Right lobe of liver (tissue), 6 donors: ENCODE data around the gene ACAN. TPM values are rescaled to one million over a fixed set of nuclear protein-coding genes. Genes with fewer than 3 reads are reported as not detected.
A peak's percentile ranks its signal among the peaks of the same experiment; 100 is the strongest.

Source experiments
- ATAC-seq, 4 donors: fragments of 200-7000 bp; cut with Tn5 transposase; one replicate each; pipeline ENCODE4 v1.9.1; 2020; ENCODE audit warnings: mild to moderate bottlenecking in 4 of 4, moderate library complexity in 4 of 4
- DNase-seq, 3 donors: peaks; one replicate each; pipeline ENCODE4 v3.0.0-alpha.2; 2020
- H3K27ac ChIP-seq, 3 donors: fragments of 200-600 bp; one replicate each; pipeline ENCODE4 v1.8.0; 2022
- H3K27me3 ChIP-seq, 2 donors: fragments of 200-600 bp; one replicate each; pipeline ENCODE4 v1.8.0; 2022
- H3K36me3 ChIP-seq, 4 donors: fragments of 200-600 bp; sonication (generic) in 1 of 4; one replicate each; pipeline versions ENCODE4 v1.5.1 to v1.8.0; 2017 to 2022; ENCODE audit warnings: control low read depth in 1 of 4
- H3K4me1 ChIP-seq, 4 donors: fragments of 200-600 bp; sonication (generic) in 1 of 4; one replicate each; pipeline versions ENCODE4 v1.5.1 to v1.8.0; 2017 to 2022; ENCODE audit warnings: control low read depth in 1 of 4
- H3K4me3 ChIP-seq, 3 donors: fragments of 200-600 bp; one replicate each; pipeline ENCODE4 v1.8.0; 2022
- H3K9me3 ChIP-seq, 4 donors: fragments of 200-600 bp; sonication (generic) in 1 of 4; one replicate each; pipeline versions ENCODE4 v1.5.1 to v1.8.0; 2017 to 2022; ENCODE audit warnings: control low read depth in 1 of 4
- POLR2A ChIP-seq: fragments of 450-650 bp; IDR thresholded peaks from one replicate; pipeline ENCODE4 v1.6.1; 2017; ENCODE audit warnings: antibody characterized with exemption, mild to moderate bottlenecking
- WGBS: methylation state at CpG from one replicate; pipeline ENCODE4 v1.1.6; 2018; ENCODE audit warnings: low coverage, low lambda C conversion rate; ENCODE audit not compliant: insufficient coverage; ENCODE audit errors: missing lambda C conversion rate; 5-methylcytosine and 5-hydroxymethylcytosine counted together
- intact Hi-C, 2 donors: fragments of 100-400 bp; cut with DNase I; formaldehyde crosslinking; loops; one replicate each; pipeline versions ENCODE4 v1.11.2 to v1.14.1; 2022
- total RNA-seq, 6 experiments: library from RNA; depleted of rRNA in 2 of 6; stranded (reverse); fragments of >200 nt in 2 of 6; fragmentation: NEBNext Ultra II Directional in 3 of 6; extraction: Animal tissue kit (Norgen Biotek cat#: 25700) in 3 of 6; gene quantifications; one replicate each; pipeline versions ENCODE4 v1.1.0 to v1.2.4, GENCODE V29; 2016 to 2023
- TF ChIP-seq, protein P1 (sequence below), 4 donors: fragments of 200-600 bp in 3 of 4; fragments of 450-650 bp in 1 of 4; IDR thresholded peaks; one replicate each; pipeline versions ENCODE4 v1.5.1 to v1.8.0; 2016 to 2022; ENCODE audit warnings: antibody characterized with exemption in 4 of 4, mild to moderate bottlenecking in 2 of 4
- donor health status: DM: no; HTN: yes; CAD: no.
- donor health status: DM: no; HTN: no; CAD: no.
- donor health status: DM: no; HTN: no; CAD: no.
- donor health status: DM: no; HTN: yes; CAD: no.
- donor health status: DM: no; HTN: yes; CAD: no.

ACAN gene
- total RNA-seq, 6 experiments from 2014 or later = 0.07 TPM; not detected in 5

DNA sequence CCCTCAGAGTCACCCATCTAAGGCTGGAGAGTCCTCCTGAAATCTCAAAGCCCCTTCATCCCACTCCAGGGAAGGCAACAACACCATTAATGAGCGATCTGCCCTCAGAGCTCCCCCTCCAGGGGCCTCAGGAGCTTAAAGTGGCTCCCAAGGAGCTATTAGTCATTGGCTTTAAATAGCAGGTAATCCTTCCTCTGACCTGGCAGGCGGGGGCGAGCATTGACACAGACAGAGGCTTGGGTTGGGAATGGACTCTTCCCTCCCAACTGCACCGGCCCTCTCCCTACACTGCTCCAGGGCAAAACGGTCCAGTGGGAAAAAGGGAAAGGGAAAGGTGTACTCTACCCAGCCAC, 108.5 kb downstream of the ACAN start:
- no peaks in the 10 kb centered on the region for H3K27me3 ChIP-seq
- no peak overlapping the region for H3K27ac ChIP-seq
- H3K4me3 ChIP-seq = no peak overlapping the region
- ATAC-seq (no peak), DNase-seq (no peak)
- TF ChIP-seq, protein P1, sequence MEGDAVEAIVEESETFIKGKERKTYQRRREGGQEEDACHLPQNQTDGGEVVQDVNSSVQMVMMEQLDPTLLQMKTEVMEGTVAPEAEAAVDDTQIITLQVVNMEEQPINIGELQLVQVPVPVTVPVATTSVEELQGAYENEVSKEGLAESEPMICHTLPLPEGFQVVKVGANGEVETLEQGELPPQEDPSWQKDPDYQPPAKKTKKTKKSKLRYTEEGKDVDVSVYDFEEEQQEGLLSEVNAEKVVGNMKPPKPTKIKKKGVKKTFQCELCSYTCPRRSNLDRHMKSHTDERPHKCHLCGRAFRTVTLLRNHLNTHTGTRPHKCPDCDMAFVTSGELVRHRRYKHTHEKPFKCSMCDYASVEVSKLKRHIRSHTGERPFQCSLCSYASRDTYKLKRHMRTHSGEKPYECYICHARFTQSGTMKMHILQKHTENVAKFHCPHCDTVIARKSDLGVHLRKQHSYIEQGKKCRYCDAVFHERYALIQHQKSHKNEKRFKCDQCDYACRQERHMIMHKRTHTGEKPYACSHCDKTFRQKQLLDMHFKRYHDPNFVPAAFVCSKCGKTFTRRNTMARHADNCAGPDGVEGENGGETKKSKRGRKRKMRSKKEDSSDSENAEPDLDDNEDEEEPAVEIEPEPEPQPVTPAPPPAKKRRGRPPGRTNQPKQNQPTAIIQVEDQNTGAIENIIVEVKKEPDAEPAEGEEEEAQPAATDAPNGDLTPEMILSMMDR (IDR thresholded peaks at IDR 0.05) = no peak
- no peak for TF ChIP-seq POLR2A
- H3K4me1 ChIP-seq = peaks cover 0 to 3% (median 0%) of the 10 kb centered on the region in 4 donors
- no peaks in the 10 kb centered on the region for H3K36me3 ChIP-seq
- H3K9me3 ChIP-seq = no peaks in the 10 kb centered on the region
- 82% methylated on average over 2 of the region's 5 CpGs for WGBS
- intact Hi-C loops = no loop called here

DNA sequence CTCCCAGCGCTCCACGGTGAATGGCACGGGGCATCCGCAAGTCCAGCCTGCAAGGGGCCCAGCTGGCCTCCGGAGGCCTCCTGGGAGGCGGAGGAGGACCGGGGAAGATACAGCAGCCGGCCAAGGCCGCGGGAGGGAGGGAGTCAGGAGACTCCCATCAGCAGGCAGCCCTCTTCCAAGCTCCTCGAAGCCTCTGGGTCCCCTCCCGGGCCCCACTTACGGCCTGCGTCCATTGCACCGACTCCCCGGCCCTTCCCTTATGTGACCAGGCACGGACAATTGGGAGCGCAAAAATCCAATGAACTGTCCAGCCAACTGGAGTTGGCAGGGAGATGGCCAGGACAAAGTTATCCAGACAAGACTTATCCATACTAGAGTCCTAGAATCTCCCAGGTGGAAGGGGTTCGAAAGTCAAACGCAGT, 109.3 kb downstream of the ACAN start:
- WGBS = 5% methylated on average over 4 of the region's 20 CpGs
- intact Hi-C loops = no loop called here
- no peak for TF ChIP-seq POLR2A
- TF ChIP-seq, protein P1 (IDR thresholded peaks at IDR 0.05) = no peak
- Histone ChIP-seq H3K9me3 (no peaks in the 10 kb centered on the region), H3K27ac (no peak overlapping the region), H3K4me1 (peaks cover 0 to 3% (median 0%) of the 10 kb centered on the region in 4 donors), H3K36me3 (no peaks in the 10 kb centered on the region), H3K27me3 (no peaks in the 10 kb centered on the region), H3K4me3 (peak overlapping the region; percentile 65 to 78 (median 77))
- ATAC-seq (peak in 3 of 4 donors; percentile 31 to 36 (median 35)), DNase-seq (peak in 2 of 3 donors; percentile 43 to 48)

- Histone ChIP-seq H3K27me3 (no peaks in the 10 kb centered on the region), H3K27ac (peak within 1 kb of the TSS in 1 of 3 donors; percentile 53), H3K36me3 (no peaks in the 10 kb centered on the region), H3K4me3 (peak within 1 kb of the TSS; percentile 65 to 78 (median 77)), H3K9me3 (no peaks in the 10 kb centered on the region), H3K4me1 (peaks cover 0 to 3% (median 0%) of the 10 kb centered on the region in 4 donors)
- intact Hi-C loops = no loop called here
- TF ChIP-seq, protein P1 (IDR thresholded peaks at IDR 0.05) = peak in 1 of 4 donors; percentile 2
- TF ChIP-seq POLR2A = peak; percentile 80
- ATAC-seq = peak; percentile 87 to 92 (median 90)
- WGBS = 2% methylated on average over 18 of the region's 67 CpGs
- DNase-seq = peak; percentile 73 to 76 (median 76)
Measured at GRCh38 chr15:88913017-88913849, 110.0 kb downstream of the ACAN start, which contains the start of gene MFGE8. TSS of gene MFGE8 (minus strand) at chr15:88913379. CDS start at chr15:88913319, 60 bp downstream.

DNA sequence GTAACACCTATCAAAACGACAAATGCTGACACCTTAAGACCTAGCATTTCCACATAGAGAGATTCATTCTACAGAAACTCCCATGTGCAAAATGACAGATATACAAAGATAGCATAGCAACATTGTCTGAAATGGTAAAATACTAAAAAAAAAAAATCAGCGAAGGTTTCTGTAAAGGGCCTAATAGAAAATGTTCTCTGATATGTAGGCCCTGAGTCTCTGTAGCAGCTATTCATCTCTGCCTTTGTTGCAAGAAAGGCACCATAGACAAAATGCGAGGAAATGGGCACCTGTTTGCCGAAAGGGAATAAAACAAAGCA, 110.6 kb downstream of the ACAN start:
- Histone ChIP-seq H3K4me3 (peak overlapping the region in 2 of 3 donors; percentile 77 to 78), H3K4me1 (peaks cover 0 to 3% (median 0%) of the 10 kb centered on the region in 4 donors), H3K9me3 (no peaks in the 10 kb centered on the region), H3K27me3 (no peaks in the 10 kb centered on the region), H3K36me3 (no peaks in the 10 kb centered on the region), H3K27ac (no peak overlapping the region)
- DNase-seq = no peak
- ATAC-seq = no peak
- no peak for TF ChIP-seq POLR2A
- TF ChIP-seq, protein P1 (IDR thresholded peaks at IDR 0.05) = no peak
- intact Hi-C loops = no loop called here
- WGBS = 67% methylated on average over 3 of the region's 4 CpGs
